Activated CD8-positive, alpha-beta T cell treated with anti-CD3 and anti-CD28 coated beads for 36 hours (primary cell): ENCODE results near the gene TBPL2. TPM values are rescaled to one million over a fixed set of nuclear protein-coding genes. Genes with fewer than 3 reads are reported as not detected.
A peak's percentile ranks its signal among the peaks of the same experiment; 100 is the strongest.

ENCODE experiments used
- ATAC-seq: fragments of 200-7000 bp; cut with Tn5 transposase; one replicate; pipeline ENCODE4 v1.10.0; 2021; ENCODE audit warnings: mild to moderate bottlenecking, moderate library complexity
- CTCF ChIA-PET: fragments of 350-600 bp; sonication (Branson Sonifier 250); formaldehyde crosslinking; loops from one replicate; lab custom pipeline; 2021; ENCODE audit warnings: antibody characterized with exemption; lab: Charles Lee
- POLR2A ChIA-PET: fragments of 350-600 bp; sonication (Branson Sonifier 250); formaldehyde crosslinking; loops from one replicate; lab custom pipeline; 2021; ENCODE audit warnings: antibody characterized with exemption; lab: Charles Lee
- DNase-seq: peaks from one replicate; pipeline ENCODE4 v3.0.0-alpha.2; 2020
- H3K27ac Mint-ChIP-seq: one replicate; pipeline ENCODE4 v1.8.0; 2021; ENCODE audit warnings: mild to moderate bottlenecking, mixed read lengths
- H3K27me3 Mint-ChIP-seq: one replicate; pipeline ENCODE4 v1.8.0; 2021; ENCODE audit warnings: mixed read lengths
- H3K36me3 Mint-ChIP-seq: one replicate; pipeline ENCODE4 v1.8.0; 2021; ENCODE audit warnings: low read depth, mixed read lengths
- H3K4me1 Mint-ChIP-seq: one replicate; pipeline ENCODE4 v1.8.0; 2021; ENCODE audit warnings: low read depth, mixed read lengths
- H3K4me3 Mint-ChIP-seq: one replicate; pipeline ENCODE4 v1.8.0; 2021; ENCODE audit warnings: mild to moderate bottlenecking, moderate library complexity, mixed read lengths
- H3K9me3 Mint-ChIP-seq: one replicate; pipeline ENCODE4 v1.8.0; 2021; ENCODE audit warnings: mixed read lengths
- intact Hi-C: fragments of 100-400 bp; cut with micrococcal nuclease; formaldehyde crosslinking; loops from one replicate; pipeline ENCODE4 v1.10.0; 2022
- total RNA-seq, 2 experiments: library from RNA; stranded (reverse); gene quantifications; one replicate each; pipeline ENCODE4 v1.2.3, GENCODE V29; 2021
- TF ChIP-seq, protein P1 (sequence below): fragments of 200-600 bp; IDR thresholded peaks from one replicate; pipeline ENCODE4 v1.8.0; 2022; ENCODE audit warnings: antibody characterized with exemption, mild to moderate bottlenecking

TBPL2 gene
- total RNA-seq, 2 experiments from 2014 or later: not detected

DNA sequence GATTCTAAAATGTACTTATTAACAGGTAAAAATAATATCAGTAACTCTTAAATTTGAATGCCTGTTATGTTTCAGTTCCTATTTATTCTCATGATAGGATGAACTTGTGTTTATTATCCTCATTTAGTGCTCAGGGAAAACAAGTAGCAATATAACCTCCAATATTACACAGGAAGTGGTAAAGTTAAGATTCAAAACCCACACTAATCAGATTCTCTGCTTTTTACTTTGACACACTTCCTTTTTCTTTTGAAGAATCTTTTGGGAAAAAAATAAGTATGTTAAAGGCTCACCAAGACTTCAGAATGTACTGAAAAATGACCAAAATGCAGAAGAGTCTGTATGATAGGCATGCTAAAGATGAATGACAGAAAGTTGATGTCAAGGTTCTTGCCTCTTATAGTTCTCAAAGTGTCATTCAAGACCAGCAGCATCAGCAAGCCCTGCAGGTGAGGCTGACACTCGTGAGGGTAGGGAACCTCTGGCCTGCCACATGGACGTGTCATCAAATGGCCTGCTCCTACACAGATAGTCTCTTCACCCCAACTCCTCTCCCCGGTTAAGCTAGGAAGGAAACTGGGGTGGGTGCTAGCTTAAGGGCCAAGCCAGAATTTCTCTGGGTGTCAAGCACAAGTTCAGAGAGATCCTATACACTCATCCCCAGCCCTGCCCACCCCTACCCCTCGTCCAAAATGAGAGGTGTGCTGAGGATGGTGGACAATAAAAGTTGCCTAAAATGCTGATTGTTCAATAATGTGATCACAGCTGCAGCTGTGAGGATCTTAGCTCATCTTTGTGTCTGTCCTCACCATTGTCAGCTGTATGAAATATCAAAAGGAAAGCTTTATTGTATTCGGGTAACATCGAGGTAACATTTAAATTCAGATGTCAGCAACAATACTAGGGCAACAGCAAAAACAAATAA, 6.3 kb downstream of the TBPL2 start:
- no peaks in the 10 kb centered on the region for H3K36me3 Mint-ChIP-seq
- peak overlapping the region; percentile 33 for H3K27ac Mint-ChIP-seq
- ChIA-PET CTCF (interaction anchor here (0.7 to 8.6 kb wide), 8 partner anchors 10 to 1041 kb away, joined by 3 to 66 read pairs (median 5); no protein-coding TSS in a partner anchor), POLR2A (no interaction called here)
- TF ChIP-seq, protein P1, sequence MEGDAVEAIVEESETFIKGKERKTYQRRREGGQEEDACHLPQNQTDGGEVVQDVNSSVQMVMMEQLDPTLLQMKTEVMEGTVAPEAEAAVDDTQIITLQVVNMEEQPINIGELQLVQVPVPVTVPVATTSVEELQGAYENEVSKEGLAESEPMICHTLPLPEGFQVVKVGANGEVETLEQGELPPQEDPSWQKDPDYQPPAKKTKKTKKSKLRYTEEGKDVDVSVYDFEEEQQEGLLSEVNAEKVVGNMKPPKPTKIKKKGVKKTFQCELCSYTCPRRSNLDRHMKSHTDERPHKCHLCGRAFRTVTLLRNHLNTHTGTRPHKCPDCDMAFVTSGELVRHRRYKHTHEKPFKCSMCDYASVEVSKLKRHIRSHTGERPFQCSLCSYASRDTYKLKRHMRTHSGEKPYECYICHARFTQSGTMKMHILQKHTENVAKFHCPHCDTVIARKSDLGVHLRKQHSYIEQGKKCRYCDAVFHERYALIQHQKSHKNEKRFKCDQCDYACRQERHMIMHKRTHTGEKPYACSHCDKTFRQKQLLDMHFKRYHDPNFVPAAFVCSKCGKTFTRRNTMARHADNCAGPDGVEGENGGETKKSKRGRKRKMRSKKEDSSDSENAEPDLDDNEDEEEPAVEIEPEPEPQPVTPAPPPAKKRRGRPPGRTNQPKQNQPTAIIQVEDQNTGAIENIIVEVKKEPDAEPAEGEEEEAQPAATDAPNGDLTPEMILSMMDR: no peak
- H3K4me1 Mint-ChIP-seq: peaks cover 23% of the 10 kb centered on the region
- intact Hi-C loops: loop anchor here (1.0 kb wide), 1 partner anchor 162 kb away; no protein-coding TSS in a partner anchor
- ATAC-seq: peak; percentile 40
- DNase-seq: peak; percentile 27
- no peak overlapping the region for H3K4me3 Mint-ChIP-seq
- H3K9me3 Mint-ChIP-seq: no peaks in the 10 kb centered on the region
- H3K27me3 Mint-ChIP-seq: no peaks in the 10 kb centered on the region

DNA sequence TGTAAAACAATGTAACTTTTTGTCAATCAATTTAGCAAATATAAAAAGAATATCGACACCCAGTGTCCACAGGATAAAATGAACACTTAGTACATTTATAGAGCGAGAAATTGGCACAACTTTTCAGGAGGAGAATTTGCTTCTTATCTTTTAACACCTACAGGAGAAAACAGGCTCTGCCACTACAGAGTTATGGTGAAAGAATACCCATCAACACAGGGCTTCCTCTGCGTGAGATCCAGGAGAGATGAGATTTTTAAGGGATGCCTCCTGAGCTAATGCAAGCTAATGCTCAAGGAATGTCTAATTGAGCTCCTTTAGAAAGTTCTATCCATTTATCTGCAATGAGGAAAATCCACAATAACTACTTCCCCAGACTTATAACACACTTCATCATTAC, 7.8 kb downstream of the TBPL2 start:
- Mint-ChIP-seq H3K9me3 (no peaks in the 10 kb centered on the region), H3K4me3 (no peak overlapping the region), H3K36me3 (no peaks in the 10 kb centered on the region), H3K4me1 (peaks cover 23% of the 10 kb centered on the region), H3K27me3 (no peaks in the 10 kb centered on the region), H3K27ac (no peak overlapping the region)
- DNase-seq (no peak), ATAC-seq (no peak)
- intact Hi-C loops: no loop called here
- ChIA-PET POLR2A (interaction anchor here (0.6 kb wide), 1 partner anchor 30 kb away, joined by 3 read pairs; no protein-coding TSS in a partner anchor), CTCF (interaction anchor here (1.2 to 8.6 kb wide), 3 partner anchors 14 to 221 kb away, joined by 3 to 66 read pairs (median 4); no protein-coding TSS in a partner anchor)
- TF ChIP-seq, protein P1: no peak

DNA sequence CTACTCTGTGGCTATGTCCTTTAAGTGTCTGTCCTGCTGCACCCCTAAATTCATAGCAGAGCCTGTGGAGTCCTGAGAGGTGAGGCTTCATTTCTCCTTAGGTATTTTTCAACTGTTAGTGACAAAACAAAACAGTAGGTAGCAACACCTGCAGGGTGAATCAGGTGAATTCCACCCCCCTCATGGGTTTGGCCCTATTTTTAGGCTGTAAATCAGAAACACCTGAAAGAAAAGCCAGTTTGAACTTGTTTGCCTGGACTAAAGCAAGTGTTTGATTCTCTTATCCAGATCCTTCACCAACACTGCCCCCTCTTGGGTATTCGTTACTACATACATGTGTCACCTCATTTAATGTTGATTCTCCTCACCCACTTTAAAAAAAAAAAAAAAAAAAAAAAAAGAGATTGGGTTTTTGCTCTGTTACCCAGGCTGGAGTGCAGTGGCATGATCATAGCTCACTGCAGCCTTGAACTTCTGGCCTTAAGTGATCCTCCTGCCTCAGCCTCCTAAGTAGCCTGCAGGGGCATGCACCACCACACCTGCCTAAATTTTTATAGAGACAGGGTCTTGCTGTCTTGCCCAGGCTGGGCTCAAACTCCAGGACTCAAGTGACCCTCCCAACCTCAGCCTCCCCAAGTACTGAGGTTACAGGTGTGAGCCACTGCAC, 10.3 kb downstream of the TBPL2 start:
- no peaks in the 10 kb centered on the region for H3K9me3 Mint-ChIP-seq
- peak; percentile 65 for DNase-seq
- ATAC-seq: peak; percentile 92
- H3K4me1 Mint-ChIP-seq: peaks cover 23% of the 10 kb centered on the region
- CTCF ChIA-PET: interaction anchor here (1.3 to 8.6 kb wide), 4 partner anchors 16 to 217 kb away, joined by 4 to 66 read pairs (median 17); no protein-coding TSS in a partner anchor
- no peaks in the 10 kb centered on the region for H3K27me3 Mint-ChIP-seq
- no peaks in the 10 kb centered on the region for H3K36me3 Mint-ChIP-seq
- H3K4me3 Mint-ChIP-seq: no peak overlapping the region
- POLR2A ChIA-PET: no interaction called here
- TF ChIP-seq, protein P1: peak; percentile 76
- H3K27ac Mint-ChIP-seq: peak overlapping the region; percentile 51
- intact Hi-C loops: loop anchor here (2.0 kb wide), 1 partner anchor 217 kb away; no protein-coding TSS in a partner anchor

DNA sequence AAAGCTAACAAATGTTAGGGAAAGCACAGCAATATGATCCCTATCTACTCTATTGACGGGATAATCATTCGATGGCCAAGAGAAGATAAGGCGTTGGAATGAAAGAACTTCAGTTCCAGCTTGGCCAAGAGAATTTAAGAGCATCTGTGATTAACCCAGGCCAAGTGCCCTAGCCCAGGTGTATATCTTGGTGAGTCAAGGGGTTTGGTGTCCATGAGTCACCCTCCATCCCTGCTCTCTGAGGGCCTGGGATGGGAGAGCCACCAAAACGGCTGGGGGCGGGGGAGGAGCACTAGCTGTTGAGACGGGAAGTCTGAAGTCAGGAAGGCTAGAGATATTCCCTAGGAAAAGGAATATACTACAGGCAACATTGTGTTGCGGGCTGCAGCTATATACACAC, 13.0 kb downstream of the TBPL2 start:
- H3K9me3 Mint-ChIP-seq: no peaks in the 10 kb centered on the region
- H3K27me3 Mint-ChIP-seq: no peaks in the 10 kb centered on the region
- H3K36me3 Mint-ChIP-seq: no peaks in the 10 kb centered on the region
- ChIA-PET CTCF (interaction anchor here (0.8 to 5.8 kb wide), 7 partner anchors 11 to 216 kb away, joined by 4 to 38 read pairs (median 7); partner anchors contain the start of genes FBXO34 and TBPL2), POLR2A (interaction anchor here (0.6 to 1.5 kb wide), 3 partner anchors 11 to 202 kb away, joined by 3 read pairs; partner anchors contain the start of gene ATG14)
- DNase-seq: no peak
- H3K27ac Mint-ChIP-seq: no peak overlapping the region
- intact Hi-C loops: no loop called here
- no peak overlapping the region for H3K4me3 Mint-ChIP-seq
- no peak for ATAC-seq
- peaks cover 8% of the 10 kb centered on the region for H3K4me1 Mint-ChIP-seq
- TF ChIP-seq, protein P1: no peak
